Fibroblast of mammary gland (primary cell): ENCODE results near the gene KCNAB1.
A peak's percentile ranks its signal among the peaks of the same experiment; 100 is the strongest.
"Not testable (repeated sequence)": the region's sequence is repeated elsewhere in the genome, so short reads cannot be mapped to it uniquely, and the experiment has no call there.

Source experiments
- DNase-seq: peaks from one replicate; pipeline ENCODE4 v3.0.0-alpha.2; 2010; ENCODE audit warnings: low read depth
- H3K4me3 ChIP-seq: 2 replicates; pipeline ENCODE4 v1.5.1; 2011; ENCODE audit warnings: low read depth, mild to moderate bottlenecking, low read length, moderate library complexity; ENCODE audit not compliant: control insufficient read depth
- CTCF ChIP-seq: conservative IDR thresholded peaks from 2 replicates; pipeline ENCODE4 v1.5.1; 2011; ENCODE audit warnings: low read depth, low read length, inconsistent platforms; ENCODE audit not compliant: control insufficient read depth, insufficient read depth

KCNAB1 gene

GRCh38 chr3:156271995-156272719 is 151.8 kb downstream of the KCNAB1 start:
- no peak overlapping the region for H3K4me3 ChIP-seq
- no peak for TF ChIP-seq CTCF
- DNase-seq, result no peak

- DNase-seq, result no peak
- TF ChIP-seq CTCF, result no peak
- no peak overlapping the region for H3K4me3 ChIP-seq
Measured at GRCh38 chr3:156273111-156273694, 152.8 kb downstream of the KCNAB1 start.

- no peak for DNase-seq
- no peak for TF ChIP-seq CTCF
- H3K4me3 ChIP-seq, result no peak overlapping the region
Measured at GRCh38 chr3:156274791-156275190, 154.4 kb downstream of the KCNAB1 start.

- H3K4me3 ChIP-seq, DNase-seq: not testable (repeated sequence)
Measured at GRCh38 chr3:156284637-156285036, 164.3 kb downstream of the KCNAB1 start.

GRCh38 chr3:156285626-156286025 is 165.2 kb downstream of the KCNAB1 start:
- TF ChIP-seq CTCF, result no peak
- no peak for DNase-seq

GRCh38 chr3:156290924-156291271 is 170.5 kb downstream of the KCNAB1 start:
- TF ChIP-seq CTCF, result no peak
- DNase-seq, result no peak
- H3K4me3 ChIP-seq, result peak overlapping the region; percentile 40

More at GRCh38 chr3:156285626-156286025, 165.2 kb downstream of the KCNAB1 start:
- no peak overlapping the region for H3K4me3 ChIP-seq

- DNase-seq, result peak; percentile 19
- no peak for TF ChIP-seq CTCF
- H3K4me3 ChIP-seq, result peak overlapping the region; percentile 40
Measured at GRCh38 chr3:156291272-156292123, 171.1 kb downstream of the KCNAB1 start.
